ENCODE measurements around the gene KRT82.

The KRT82 gene

DNA sequence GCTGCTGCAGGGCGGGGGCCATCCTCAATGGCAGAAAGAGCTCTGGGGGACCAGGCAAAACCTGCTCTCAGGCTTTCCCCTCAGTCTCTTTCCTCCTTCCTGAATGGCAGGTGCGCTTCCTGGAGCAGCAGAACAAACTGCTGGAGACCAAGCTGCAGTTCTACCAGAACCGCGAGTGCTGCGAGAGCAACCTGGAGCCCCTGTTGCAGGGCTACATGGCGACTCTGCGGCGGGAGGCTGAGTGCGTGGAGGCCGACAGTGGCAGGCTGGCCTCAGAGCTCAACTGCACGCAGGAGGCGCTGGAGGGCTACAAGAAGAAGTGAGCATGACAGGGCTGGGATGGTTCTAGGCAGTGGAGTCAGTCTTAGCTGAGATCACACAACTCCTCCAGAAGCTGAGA is 62.0 kb downstream of the KRT82 start:
- Histone ChIP-seq H3K36me3 (no peaks in the 10 kb centered on the region), H3K27me3 (peaks cover 3% of the 10 kb centered on the region; the same call in 1 of the 2 replicates), H3K4me3 (ENCODE audit: low read depth, low read length) (no peak overlapping the region), H3K9me3 (no peaks in the 10 kb centered on the region; the same call in 1 of the 2 replicates), H3K4me1 (no peaks in the 10 kb centered on the region)
- no peak for DNase-seq
- TF ChIP-seq, protein P1, sequence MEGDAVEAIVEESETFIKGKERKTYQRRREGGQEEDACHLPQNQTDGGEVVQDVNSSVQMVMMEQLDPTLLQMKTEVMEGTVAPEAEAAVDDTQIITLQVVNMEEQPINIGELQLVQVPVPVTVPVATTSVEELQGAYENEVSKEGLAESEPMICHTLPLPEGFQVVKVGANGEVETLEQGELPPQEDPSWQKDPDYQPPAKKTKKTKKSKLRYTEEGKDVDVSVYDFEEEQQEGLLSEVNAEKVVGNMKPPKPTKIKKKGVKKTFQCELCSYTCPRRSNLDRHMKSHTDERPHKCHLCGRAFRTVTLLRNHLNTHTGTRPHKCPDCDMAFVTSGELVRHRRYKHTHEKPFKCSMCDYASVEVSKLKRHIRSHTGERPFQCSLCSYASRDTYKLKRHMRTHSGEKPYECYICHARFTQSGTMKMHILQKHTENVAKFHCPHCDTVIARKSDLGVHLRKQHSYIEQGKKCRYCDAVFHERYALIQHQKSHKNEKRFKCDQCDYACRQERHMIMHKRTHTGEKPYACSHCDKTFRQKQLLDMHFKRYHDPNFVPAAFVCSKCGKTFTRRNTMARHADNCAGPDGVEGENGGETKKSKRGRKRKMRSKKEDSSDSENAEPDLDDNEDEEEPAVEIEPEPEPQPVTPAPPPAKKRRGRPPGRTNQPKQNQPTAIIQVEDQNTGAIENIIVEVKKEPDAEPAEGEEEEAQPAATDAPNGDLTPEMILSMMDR (IDR thresholded peaks at IDR 0.05; ENCODE audit: low read depth, low read length): no peak
